Natural killer cell (primary cell): ENCODE results near the gene LETM1. TPM values are rescaled to one million over a fixed set of nuclear protein-coding genes. Genes with fewer than 3 reads are reported as not detected.

Experiments
- ATAC-seq, 3 donors: fragments of 150-1000 bp in 2 of 3; fragments of 200-7000 bp in 1 of 3; cut with Tn5 transposase; 1 replicate in 1 of 3; 2 replicates in 2 of 3; pipeline ENCODE4 v1.10.0; 2021; ENCODE audit warnings: mild to moderate bottlenecking in 2 of 3, moderate library complexity in 2 of 3
- DNase-seq, 2 donors: peaks; one replicate each; pipeline versions ENCODE4 v3.0.0 to v3.0.0-alpha.2; 2013 to 2021; ENCODE audit warnings: mixed read lengths in 1 of 2
- H3K27ac ChIP-seq: one replicate; pipeline ENCODE4 v1.5.1; 2013; ENCODE audit warnings: mild to moderate bottlenecking, low read length
- H3K27me3 ChIP-seq: one replicate; pipeline ENCODE4 v1.6.1; 2013; ENCODE audit warnings: low read length; ENCODE audit not compliant: control insufficient read depth, insufficient read depth
- H3K36me3 ChIP-seq: one replicate; pipeline ENCODE4 v1.6.1; 2013; ENCODE audit warnings: low read length; ENCODE audit not compliant: control insufficient read depth, insufficient read depth
- H3K4me1 ChIP-seq: one replicate; pipeline ENCODE4 v1.6.1; 2013; ENCODE audit warnings: low read length; ENCODE audit not compliant: control insufficient read depth, insufficient read depth
- H3K4me3 ChIP-seq: one replicate; pipeline ENCODE4 v1.5.1; 2013; ENCODE audit warnings: low read length
- H3K9me3 ChIP-seq: one replicate; pipeline ENCODE4 v1.6.1; 2013; ENCODE audit warnings: low read length; ENCODE audit not compliant: control insufficient read depth, insufficient read depth
- H3K27ac Mint-ChIP-seq, 2 donors: one replicate each; pipeline ENCODE4 v1.8.0; 2022; ENCODE audit warnings: mild to moderate bottlenecking in 2 of 2, mixed read lengths in 2 of 2, moderate library complexity in 1 of 2
- H3K27me3 Mint-ChIP-seq, 2 donors: one replicate each; pipeline ENCODE4 v1.8.0; 2022; ENCODE audit warnings: low read depth in 2 of 2, mixed read lengths in 2 of 2
- H3K36me3 Mint-ChIP-seq: one replicate; pipeline ENCODE4 v1.8.0; 2022; ENCODE audit warnings: mixed read lengths
- H3K4me1 Mint-ChIP-seq, 2 donors: one replicate each; pipeline ENCODE4 v1.8.0; 2022; ENCODE audit warnings: mixed read lengths in 2 of 2
- H3K4me3 Mint-ChIP-seq: one replicate; pipeline ENCODE4 v1.8.0; 2022; ENCODE audit warnings: mild to moderate bottlenecking, moderate library complexity, mixed read lengths
- H3K9me3 Mint-ChIP-seq, 2 donors: one replicate each; pipeline ENCODE4 v1.8.0; 2022; ENCODE audit warnings: mixed read lengths in 2 of 2
- WGBS: methylation state at CpG from one replicate; pipeline ENCODE4 v1.1.7; 2013; ENCODE audit warnings: missing lambda C conversion rate; ENCODE audit not compliant: insufficient coverage; 5-methylcytosine and 5-hydroxymethylcytosine counted together
- intact Hi-C: fragments of 100-400 bp; cut with micrococcal nuclease; formaldehyde crosslinking; loops from one replicate; pipeline ENCODE4 v1.14.2; 2022
- total RNA-seq, 4 donors: library from RNA; stranded (reverse); fragments of 120-200 nt in 1 of 4; gene quantifications; one replicate each; pipeline versions ENCODE4 v1.2.3 to v1.2.4, GENCODE V29; 2013 to 2022
- TF ChIP-seq, protein P1 (sequence below): fragments of 200-600 bp; IDR thresholded peaks from one replicate; pipeline ENCODE4 v1.8.0; 2022; ENCODE audit warnings: antibody characterized with exemption

The LETM1 gene
- total RNA-seq, 3 donors from 2014 or later (not counting 1 experiment from before 2014, with no cell fraction given): 40.4 to 56.5 (median 55.7) TPM

DNA sequence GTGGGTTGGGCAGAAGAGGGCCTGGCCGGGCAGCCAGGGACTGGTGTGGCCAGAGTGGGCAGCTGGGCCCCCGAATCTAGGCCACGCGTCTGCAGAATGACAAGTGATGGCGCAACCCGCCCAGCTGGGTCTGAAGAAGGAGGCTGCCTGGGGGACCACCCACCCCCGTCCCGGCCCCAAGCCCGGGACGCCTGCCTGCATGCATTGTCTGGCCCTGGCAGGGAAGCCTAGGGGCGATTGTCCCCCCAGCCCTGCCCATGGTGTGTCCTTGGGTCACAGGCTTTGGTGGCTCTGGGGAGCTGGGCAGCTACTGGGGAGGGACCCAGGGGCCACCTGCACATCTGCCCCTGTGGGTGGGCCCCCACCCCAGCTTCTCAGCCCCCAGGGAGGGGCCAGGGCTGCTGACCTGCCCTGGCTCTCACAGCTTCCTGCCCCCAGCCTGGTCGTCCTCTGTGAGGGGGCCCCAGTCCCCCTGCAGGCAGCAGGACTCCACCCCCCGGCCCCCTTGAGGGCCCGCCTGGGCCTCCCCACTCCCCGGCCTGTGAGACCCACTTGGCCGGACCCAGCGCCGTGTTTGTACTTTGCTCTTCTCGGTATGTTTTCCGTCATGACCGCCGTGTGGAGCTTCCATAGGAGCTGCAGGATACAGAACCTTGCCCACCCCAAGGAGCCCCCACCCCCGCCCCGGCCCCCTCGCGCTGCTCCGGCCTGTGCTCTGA, 57.9 kb downstream of the LETM1 start:
- DNase-seq: no peak
- TF ChIP-seq, protein P1, sequence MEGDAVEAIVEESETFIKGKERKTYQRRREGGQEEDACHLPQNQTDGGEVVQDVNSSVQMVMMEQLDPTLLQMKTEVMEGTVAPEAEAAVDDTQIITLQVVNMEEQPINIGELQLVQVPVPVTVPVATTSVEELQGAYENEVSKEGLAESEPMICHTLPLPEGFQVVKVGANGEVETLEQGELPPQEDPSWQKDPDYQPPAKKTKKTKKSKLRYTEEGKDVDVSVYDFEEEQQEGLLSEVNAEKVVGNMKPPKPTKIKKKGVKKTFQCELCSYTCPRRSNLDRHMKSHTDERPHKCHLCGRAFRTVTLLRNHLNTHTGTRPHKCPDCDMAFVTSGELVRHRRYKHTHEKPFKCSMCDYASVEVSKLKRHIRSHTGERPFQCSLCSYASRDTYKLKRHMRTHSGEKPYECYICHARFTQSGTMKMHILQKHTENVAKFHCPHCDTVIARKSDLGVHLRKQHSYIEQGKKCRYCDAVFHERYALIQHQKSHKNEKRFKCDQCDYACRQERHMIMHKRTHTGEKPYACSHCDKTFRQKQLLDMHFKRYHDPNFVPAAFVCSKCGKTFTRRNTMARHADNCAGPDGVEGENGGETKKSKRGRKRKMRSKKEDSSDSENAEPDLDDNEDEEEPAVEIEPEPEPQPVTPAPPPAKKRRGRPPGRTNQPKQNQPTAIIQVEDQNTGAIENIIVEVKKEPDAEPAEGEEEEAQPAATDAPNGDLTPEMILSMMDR: no peak
- Histone ChIP-seq H3K9me3 (no peaks in the 10 kb centered on the region), H3K36me3 (no peaks in the 10 kb centered on the region), H3K4me1 (peaks cover 15% of the 10 kb centered on the region), H3K4me3 (no peak overlapping the region), H3K27ac (no peak overlapping the region), H3K27me3 (peaks cover 24% of the 10 kb centered on the region)
- 86% methylated on average over 27 of the region's 27 CpGs for WGBS
- H3K4me3 Mint-ChIP-seq: no peak overlapping the region
- H3K27ac Mint-ChIP-seq: no peak overlapping the region
- H3K27me3 Mint-ChIP-seq: peaks cover 5 to 8% of the 10 kb centered on the region in 2 donors
- H3K9me3 Mint-ChIP-seq: no peaks in the 10 kb centered on the region
- H3K4me1 Mint-ChIP-seq: no peaks in the 10 kb centered on the region
- no peak for ATAC-seq
- no peaks in the 10 kb centered on the region for H3K36me3 Mint-ChIP-seq
- intact Hi-C loops: no loop called here

- Mint-ChIP-seq H3K27ac (no peak overlapping the region), H3K9me3 (no peaks in the 10 kb centered on the region), H3K36me3 (no peaks in the 10 kb centered on the region), H3K4me1 (no peaks in the 10 kb centered on the region), H3K4me3 (no peak overlapping the region), H3K27me3 (peaks cover 5 to 8% of the 10 kb centered on the region in 2 donors)
- no peak for DNase-seq
- peaks cover 15% of the 10 kb centered on the region for H3K4me1 ChIP-seq
- H3K36me3 ChIP-seq: no peaks in the 10 kb centered on the region
- no peaks in the 10 kb centered on the region for H3K9me3 ChIP-seq
- WGBS: 90% methylated on average over 16 of the region's 16 CpGs
- H3K27me3 ChIP-seq: peaks cover 24% of the 10 kb centered on the region
- no peak for ATAC-seq
- TF ChIP-seq, protein P1: no peak
- intact Hi-C loops: no loop called here
- no peak overlapping the region for H3K4me3 ChIP-seq
- no peak overlapping the region for H3K27ac ChIP-seq
These were observed 58.6 kb downstream of the LETM1 start for GRCh38 chr4:1797298-1797860.

DNA sequence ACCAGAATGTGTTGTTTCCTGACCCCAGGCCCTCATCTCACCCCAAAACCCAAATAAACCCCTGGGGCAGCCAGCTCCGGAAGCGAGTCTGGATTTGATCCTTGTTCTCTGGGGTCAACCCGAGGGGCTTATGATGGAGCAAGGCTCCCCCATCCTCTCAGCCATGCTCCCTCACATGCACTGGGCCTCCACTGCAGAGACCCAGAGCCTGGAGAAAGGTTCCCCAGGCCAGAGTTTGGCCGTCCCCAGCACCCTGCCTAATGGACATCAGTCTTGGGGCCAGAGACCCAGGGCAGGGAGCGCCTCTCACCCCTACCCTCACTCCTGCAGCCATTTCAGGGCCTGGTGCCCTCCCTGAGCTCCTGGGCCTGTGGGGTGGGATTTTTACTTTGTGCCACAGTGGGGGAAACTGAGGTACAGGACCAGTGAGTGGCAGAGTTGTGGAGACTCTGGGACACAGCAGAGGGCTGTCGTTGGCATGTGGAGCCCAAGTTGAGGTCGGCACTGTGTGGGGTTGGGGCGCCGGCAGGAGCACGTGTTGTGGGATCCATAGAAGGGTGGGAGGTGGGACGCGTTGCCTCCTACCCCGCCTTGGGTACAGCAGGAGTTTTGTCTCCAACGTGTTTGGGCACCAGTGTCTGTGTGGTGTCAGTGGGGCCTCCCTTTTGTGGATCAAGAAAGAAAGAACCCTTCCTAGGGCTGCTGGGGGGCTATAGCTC, 59.3 kb downstream of the LETM1 start:
- WGBS: 89% methylated on average over 13 of the region's 14 CpGs
- H3K4me3 Mint-ChIP-seq: no peak overlapping the region
- TF ChIP-seq, protein P1: no peak
- Histone ChIP-seq H3K27ac (no peak overlapping the region), H3K4me3 (no peak overlapping the region), H3K4me1 (peaks cover 15% of the 10 kb centered on the region), H3K9me3 (no peaks in the 10 kb centered on the region), H3K27me3 (peaks cover 24% of the 10 kb centered on the region), H3K36me3 (no peaks in the 10 kb centered on the region)
- DNase-seq: no peak
- H3K4me1 Mint-ChIP-seq: no peaks in the 10 kb centered on the region
- no peak overlapping the region for H3K27ac Mint-ChIP-seq
- no peaks in the 10 kb centered on the region for H3K9me3 Mint-ChIP-seq
- intact Hi-C loops: no loop called here
- ATAC-seq: no peak
- no peaks in the 10 kb centered on the region for H3K36me3 Mint-ChIP-seq
- H3K27me3 Mint-ChIP-seq: peaks cover 5 to 8% of the 10 kb centered on the region in 2 donors
